Activated T-cell treated with anti-CD3 and anti-CD28 coated beads, Interleukin-2, amount 50 U/mL, for 24 hours (primary cell): ENCODE data around the gene PEAK1.
A peak's percentile ranks its signal among the peaks of the same experiment; 100 is the strongest.

Experiments used
- DNase-seq: peaks from one replicate; pipeline ENCODE4 v3.0.0-alpha.2; 2020
- H3K27ac Mint-ChIP-seq: 2 replicates; pipeline ENCODE4 v1.8.0; 2020; ENCODE audit warnings: mild to moderate bottlenecking, mixed read lengths
- H3K27me3 Mint-ChIP-seq: 2 replicates; pipeline ENCODE4 v1.8.0; 2020; ENCODE audit warnings: mixed read lengths
- H3K36me3 Mint-ChIP-seq: 2 replicates; pipeline ENCODE4 v1.8.0; 2020; ENCODE audit warnings: low read depth, mixed read lengths
- H3K4me1 Mint-ChIP-seq: 2 replicates; pipeline ENCODE4 v1.8.0; 2020; ENCODE audit warnings: low read depth, mixed read lengths
- H3K4me3 Mint-ChIP-seq: 2 replicates; pipeline ENCODE4 v1.8.0; 2020; ENCODE audit warnings: mild to moderate bottlenecking, moderate library complexity, mixed read lengths
- H3K9me3 Mint-ChIP-seq: 2 replicates; pipeline ENCODE4 v1.8.0; 2020; ENCODE audit warnings: mixed read lengths

The PEAK1 gene

DNA sequence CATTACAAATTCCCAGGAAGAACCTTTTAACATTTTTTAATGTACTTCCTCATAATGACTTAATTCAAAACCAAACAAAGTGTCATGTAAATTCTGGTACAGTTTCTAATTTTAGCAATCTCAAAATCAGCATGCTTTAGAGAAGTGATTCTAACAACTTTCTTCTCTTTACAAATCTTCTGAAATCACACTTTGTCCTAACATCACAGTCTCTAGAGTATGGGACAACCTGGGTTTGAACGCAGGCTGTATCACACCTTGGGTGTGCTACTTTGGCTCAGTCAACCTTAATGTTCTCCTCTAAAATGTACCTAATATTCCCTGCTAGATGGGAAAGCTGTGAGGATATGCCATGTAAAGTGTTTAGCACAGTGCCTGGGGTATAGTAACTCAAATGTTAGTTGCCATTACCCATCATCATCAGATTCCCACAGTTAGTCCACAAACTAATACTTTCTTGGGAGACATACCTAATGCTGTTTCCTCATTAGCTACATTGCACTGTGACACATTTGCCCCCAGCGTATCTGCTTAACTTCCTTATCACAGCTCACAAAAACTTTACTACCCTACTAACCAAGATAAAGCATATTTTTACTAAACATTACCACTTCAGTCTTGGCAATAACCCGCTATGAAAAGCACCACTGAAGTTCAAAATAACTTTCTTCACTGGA is 352.1 kb downstream of the PEAK1 start:
- Mint-ChIP-seq H3K36me3 (peaks cover 15% of the 10 kb centered on the region), H3K4me1 (peaks cover 52% of the 10 kb centered on the region), H3K4me3 (no peak overlapping the region), H3K27me3 (no peaks in the 10 kb centered on the region), H3K27ac (no peak overlapping the region), H3K9me3 (no peaks in the 10 kb centered on the region)
- DNase-seq: no peak

DNA sequence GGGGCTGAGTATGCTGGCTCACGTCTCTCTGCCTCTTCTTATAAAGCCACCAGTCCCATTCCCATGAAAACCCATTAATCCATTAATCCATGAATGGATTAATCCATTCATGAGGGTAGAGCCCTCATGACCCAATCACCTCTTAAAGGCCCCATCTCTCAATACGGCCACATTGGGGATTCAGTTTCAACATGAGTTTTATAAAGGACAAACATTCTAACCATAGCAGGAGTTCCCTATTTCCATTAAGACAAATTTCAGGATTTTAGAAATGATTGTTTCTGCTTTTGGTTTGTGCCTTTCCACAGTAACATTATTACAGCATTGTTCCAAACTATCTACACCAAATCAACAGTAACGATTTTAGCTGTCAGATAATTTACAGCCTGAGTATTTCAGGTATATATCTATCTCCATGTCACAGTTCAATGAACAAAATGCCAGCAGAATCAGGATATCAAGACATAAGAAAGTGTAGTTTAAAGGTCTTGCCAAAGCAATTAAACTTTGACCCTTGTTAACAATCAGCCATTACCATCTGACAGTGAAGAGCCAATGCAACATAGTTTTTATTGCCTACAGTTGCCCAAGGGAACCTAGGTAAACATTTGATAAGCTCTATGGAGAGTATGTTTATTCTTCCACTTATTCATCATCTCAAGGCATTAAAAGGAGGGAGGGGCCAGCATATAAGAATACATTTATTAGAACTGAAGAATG is 352.8 kb downstream of the PEAK1 start:
- DNase-seq: no peak
- peaks cover 54% of the 10 kb centered on the region for H3K4me1 Mint-ChIP-seq
- H3K36me3 Mint-ChIP-seq: peaks cover 15% of the 10 kb centered on the region
- no peaks in the 10 kb centered on the region for H3K27me3 Mint-ChIP-seq
- no peak overlapping the region for H3K4me3 Mint-ChIP-seq
- no peak overlapping the region for H3K27ac Mint-ChIP-seq
- no peaks in the 10 kb centered on the region for H3K9me3 Mint-ChIP-seq

DNA sequence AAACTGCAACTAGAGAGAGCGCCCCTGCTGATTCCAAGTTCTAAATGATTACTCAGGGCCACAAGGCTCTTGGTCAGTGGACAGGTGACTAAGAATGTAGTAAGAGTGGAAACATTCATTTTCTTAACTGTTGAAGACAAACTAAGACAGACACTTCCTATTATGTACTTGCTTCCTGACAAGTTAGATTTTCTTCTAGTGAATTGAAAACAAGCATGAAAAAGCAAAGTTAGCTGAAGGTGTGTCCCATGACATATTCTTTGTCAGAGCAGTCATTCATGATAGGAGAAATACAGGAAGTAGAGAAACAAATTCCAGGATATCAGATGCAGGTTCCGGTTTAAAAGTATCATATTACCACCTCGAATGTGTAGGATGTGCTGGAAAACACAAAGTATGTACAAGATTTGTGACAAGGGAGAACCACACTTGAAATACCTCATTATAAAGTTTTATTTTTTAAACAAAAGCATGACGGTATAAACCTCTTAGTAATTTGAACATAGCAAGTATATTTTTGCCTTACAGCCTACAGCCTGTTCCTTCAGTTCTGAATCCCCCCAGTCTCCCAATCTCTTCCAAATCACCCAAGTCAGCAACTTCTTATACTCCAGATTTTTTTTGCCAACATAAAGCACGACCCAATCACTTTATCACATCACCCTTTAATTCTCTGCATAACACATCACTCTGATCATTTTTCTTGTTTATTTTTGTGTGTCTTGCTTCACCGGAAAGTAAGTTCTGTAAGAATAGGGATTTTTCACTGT is 355.2 kb downstream of the PEAK1 start:
- Mint-ChIP-seq H3K36me3 (peaks cover 10% of the 10 kb centered on the region), H3K27ac (no peak overlapping the region), H3K9me3 (no peaks in the 10 kb centered on the region), H3K4me1 (peaks cover 52% of the 10 kb centered on the region), H3K27me3 (no peaks in the 10 kb centered on the region), H3K4me3 (no peak overlapping the region)
- DNase-seq: no peak

DNA sequence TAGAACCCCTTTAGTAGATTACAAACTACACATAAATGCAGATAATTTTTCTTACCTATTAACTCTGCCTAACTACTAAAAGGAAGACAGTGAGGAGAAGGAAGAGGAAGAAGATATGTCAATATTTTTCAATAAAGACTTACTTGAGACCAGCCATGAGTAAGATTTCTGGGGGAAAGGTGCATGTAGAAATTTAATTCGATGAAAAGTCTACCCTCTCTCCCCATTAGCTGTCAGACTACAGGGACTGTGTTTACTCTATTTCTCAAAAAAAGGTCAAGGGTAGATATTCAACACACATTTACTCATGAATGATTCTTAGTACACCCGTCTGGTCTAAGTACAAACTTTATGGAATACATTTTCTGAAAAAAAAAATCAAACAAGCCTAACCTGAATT is 355.8 kb downstream of the PEAK1 start:
- no peak overlapping the region for H3K27ac Mint-ChIP-seq
- peaks cover 52% of the 10 kb centered on the region for H3K4me1 Mint-ChIP-seq
- no peak for DNase-seq
- peaks cover 5% of the 10 kb centered on the region for H3K36me3 Mint-ChIP-seq
- H3K9me3 Mint-ChIP-seq: no peaks in the 10 kb centered on the region
- H3K4me3 Mint-ChIP-seq: no peak overlapping the region
- H3K27me3 Mint-ChIP-seq: no peaks in the 10 kb centered on the region

DNA sequence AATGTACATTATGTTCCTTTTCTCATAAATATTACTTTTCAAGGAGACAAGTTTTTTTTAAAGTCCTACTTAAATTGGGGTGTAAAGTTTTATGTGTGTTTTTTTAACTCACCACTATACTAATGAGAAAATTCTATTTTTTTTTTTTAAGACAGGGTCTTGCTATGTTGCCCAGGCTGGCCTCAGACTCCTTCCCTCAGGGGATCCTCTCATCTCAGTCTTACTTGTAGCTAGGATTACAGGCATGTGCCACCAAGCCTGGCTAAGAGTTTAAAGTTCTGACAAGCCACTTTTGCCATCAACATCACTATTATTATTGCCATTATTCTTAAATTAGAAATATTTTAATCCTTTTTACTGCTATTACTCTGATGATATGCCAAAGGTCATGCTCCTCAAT is 356.7 kb downstream of the PEAK1 start:
- H3K36me3 Mint-ChIP-seq: no peaks in the 10 kb centered on the region
- H3K27ac Mint-ChIP-seq: no peak overlapping the region
- DNase-seq: no peak
- no peaks in the 10 kb centered on the region for H3K9me3 Mint-ChIP-seq
- no peak overlapping the region for H3K4me3 Mint-ChIP-seq
- H3K4me1 Mint-ChIP-seq: peaks cover 50% of the 10 kb centered on the region
- H3K27me3 Mint-ChIP-seq: no peaks in the 10 kb centered on the region

DNA sequence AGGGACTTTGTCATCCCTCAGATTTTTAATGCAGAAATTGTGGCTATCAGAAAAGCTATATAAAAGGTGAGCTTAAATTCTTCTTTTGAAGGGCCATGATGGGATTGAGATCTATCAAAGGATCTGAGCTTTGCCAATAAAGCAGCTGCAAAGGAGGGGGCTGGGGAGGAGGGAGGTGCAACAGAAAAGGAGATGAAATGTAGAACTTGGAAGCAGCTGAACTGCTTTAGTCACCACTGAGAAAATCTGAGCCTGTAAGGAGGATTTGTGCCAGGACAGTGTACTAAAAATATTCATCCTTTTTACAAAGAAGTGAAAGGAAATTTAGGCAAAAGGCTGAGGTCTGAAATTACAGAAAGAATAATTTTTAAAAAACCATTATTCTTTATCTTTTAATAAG is 359.4 kb downstream of the PEAK1 start:
- Mint-ChIP-seq H3K9me3 (no peaks in the 10 kb centered on the region), H3K27me3 (no peaks in the 10 kb centered on the region), H3K27ac (no peak overlapping the region), H3K4me1 (peaks cover 49% of the 10 kb centered on the region), H3K36me3 (no peaks in the 10 kb centered on the region), H3K4me3 (no peak overlapping the region)
- DNase-seq: no peak

DNA sequence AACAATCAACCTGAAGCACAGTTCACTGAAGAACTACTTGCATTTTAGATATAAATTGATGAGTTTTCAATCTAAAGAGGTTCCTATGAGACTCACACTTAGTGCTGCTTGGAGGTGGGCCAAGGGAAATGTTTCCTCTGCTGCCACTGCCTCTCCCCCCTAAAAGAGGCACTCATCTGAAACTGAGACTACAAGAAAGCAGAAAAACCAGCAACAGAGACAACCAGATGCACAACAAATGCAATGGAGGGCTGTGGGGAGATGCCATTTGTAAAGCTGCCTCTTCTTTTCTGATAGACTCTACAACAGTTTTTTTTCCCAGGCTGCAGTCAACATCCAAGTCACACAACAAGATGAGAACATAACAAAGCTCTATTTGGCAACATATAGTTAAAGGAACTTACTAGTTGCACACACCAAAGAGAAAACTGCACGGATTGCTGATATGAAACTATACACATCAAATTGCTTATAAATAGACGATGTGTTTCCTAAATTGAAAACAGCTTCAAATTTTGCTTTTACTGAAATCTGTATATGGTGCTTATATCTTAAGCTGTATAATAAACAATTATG is 360.0 kb downstream of the PEAK1 start:
- H3K4me1 Mint-ChIP-seq: peaks cover 46% of the 10 kb centered on the region
- no peaks in the 10 kb centered on the region for H3K36me3 Mint-ChIP-seq
- peak overlapping the region; percentile 1 for H3K27ac Mint-ChIP-seq
- H3K4me3 Mint-ChIP-seq: no peak overlapping the region
- H3K9me3 Mint-ChIP-seq: no peaks in the 10 kb centered on the region
- no peaks in the 10 kb centered on the region for H3K27me3 Mint-ChIP-seq
- no peak for DNase-seq

DNA sequence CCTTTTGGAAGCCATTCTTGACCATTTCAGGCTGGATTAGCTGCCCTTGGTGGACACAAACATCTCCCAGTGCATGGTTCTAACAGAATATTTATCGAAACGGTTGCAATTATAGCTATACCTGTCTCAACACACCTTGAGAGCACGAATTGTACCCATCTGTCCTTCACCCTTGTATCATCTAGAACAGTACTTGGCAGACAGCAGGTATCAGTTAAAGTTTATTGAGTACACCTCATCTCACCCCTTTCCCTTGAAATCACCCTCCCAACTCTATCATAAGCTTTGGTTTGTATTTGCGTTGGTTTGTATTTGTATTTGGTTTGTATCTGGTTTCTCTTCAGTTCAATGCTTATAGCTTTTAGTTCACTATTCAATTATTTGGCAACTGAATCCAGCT is 361.4 kb downstream of the PEAK1 start:
- H3K9me3 Mint-ChIP-seq: no peaks in the 10 kb centered on the region
- H3K36me3 Mint-ChIP-seq: peaks cover 9% of the 10 kb centered on the region
- H3K4me3 Mint-ChIP-seq: no peak overlapping the region
- H3K27ac Mint-ChIP-seq: no peak overlapping the region
- peaks cover 40% of the 10 kb centered on the region for H3K4me1 Mint-ChIP-seq
- no peak for DNase-seq
- no peaks in the 10 kb centered on the region for H3K27me3 Mint-ChIP-seq

DNA sequence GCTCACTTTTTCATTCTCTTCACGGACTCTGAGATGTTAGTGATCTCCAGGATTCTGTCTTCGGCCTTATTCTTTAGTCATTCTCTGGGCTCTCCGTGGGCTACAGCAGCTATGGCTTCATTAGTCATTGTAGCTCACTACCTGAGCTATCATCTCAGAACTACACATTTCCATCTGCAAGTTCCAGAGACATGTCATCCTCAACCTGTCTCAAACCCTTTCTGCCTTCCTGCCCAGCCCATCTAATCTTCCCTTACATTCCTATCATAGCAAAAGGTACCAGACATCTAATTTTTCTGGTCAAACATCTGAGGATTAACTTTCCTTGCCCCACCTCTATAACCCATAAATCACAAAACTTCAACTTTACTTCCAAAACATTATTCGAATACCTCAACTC is 362.2 kb downstream of the PEAK1 start:
- Mint-ChIP-seq H3K4me1 (peaks cover 37% of the 10 kb centered on the region), H3K4me3 (no peak overlapping the region), H3K27me3 (no peaks in the 10 kb centered on the region), H3K36me3 (peaks cover 15% of the 10 kb centered on the region), H3K9me3 (no peaks in the 10 kb centered on the region), H3K27ac (peak overlapping the region; percentile 56)
- DNase-seq: no peak

DNA sequence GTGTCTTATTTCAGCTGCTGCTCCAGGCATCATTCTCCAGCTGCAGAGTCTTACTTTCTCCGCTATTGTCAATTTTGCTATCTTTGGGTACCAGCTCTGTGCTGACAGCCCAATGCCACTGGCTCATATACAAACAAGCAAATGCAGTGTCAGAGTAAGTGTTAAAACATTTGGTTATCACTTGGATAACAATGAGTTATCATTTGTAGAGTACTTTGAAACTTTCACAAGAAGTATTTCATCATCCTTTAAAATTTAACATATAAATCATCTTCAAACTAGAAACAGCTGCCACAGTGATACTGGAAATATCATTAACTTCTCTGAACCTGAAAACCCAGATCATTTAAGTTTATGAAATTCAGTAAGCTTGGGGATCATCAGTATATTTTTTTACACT is 362.8 kb downstream of the PEAK1 start:
- Mint-ChIP-seq H3K27me3 (no peaks in the 10 kb centered on the region), H3K9me3 (no peaks in the 10 kb centered on the region), H3K4me1 (peaks cover 34% of the 10 kb centered on the region), H3K27ac (peak overlapping the region; percentile 56), H3K36me3 (peaks cover 21% of the 10 kb centered on the region), H3K4me3 (no peak overlapping the region)
- DNase-seq: no peak

DNA sequence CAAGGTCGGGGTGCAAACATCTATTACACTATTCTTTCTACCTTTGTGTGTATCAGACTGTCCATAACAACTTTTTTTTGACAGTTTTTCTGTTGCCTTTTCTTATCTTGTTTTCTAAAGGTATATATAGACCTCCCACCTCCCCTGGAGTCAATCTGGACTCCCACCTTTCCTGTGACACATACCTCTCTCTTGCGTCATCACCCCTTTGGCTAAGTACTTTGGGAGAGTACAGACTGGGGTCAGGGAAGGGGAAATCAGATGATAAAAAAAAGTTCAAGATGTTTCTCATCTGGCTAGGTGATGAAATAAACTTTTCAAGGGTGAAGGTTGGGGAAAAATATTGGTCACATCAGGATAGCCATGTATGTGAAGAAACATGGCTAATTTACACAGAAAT is 366.2 kb downstream of the PEAK1 start:
- H3K27ac Mint-ChIP-seq: no peak overlapping the region
- no peak overlapping the region for H3K4me3 Mint-ChIP-seq
- peaks cover 46% of the 10 kb centered on the region for H3K36me3 Mint-ChIP-seq
- H3K4me1 Mint-ChIP-seq: peaks cover 20% of the 10 kb centered on the region
- no peak for DNase-seq
- H3K9me3 Mint-ChIP-seq: no peaks in the 10 kb centered on the region
- no peaks in the 10 kb centered on the region for H3K27me3 Mint-ChIP-seq

DNA sequence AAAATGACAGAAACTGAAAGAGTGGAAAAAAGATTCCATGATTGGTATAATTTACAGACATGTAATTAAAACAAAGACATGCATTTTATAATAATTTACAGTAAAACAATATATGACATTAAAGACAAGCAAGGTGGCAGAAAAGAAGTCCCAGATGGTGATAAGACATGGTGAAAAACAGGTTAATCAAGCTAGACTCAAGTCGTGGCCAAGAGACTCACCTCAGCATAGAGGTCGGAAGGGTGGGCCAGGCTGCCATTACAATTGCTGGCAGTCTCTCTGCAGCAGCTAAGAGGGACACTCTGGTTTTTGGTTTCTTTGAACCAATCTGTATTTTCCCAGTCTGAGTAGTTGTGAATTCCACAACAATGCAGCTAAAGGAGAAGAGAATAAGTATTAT is 367.3 kb downstream of the PEAK1 start:
- H3K27me3 Mint-ChIP-seq: no peaks in the 10 kb centered on the region
- no peak overlapping the region for H3K4me3 Mint-ChIP-seq
- H3K36me3 Mint-ChIP-seq: peaks cover 55% of the 10 kb centered on the region
- no peak overlapping the region for H3K27ac Mint-ChIP-seq
- peaks cover 13% of the 10 kb centered on the region for H3K4me1 Mint-ChIP-seq
- DNase-seq: no peak
- H3K9me3 Mint-ChIP-seq: no peaks in the 10 kb centered on the region
